Measurements from ENCODE around the gene DUSP15. TPM values are rescaled to one million over a fixed set of nuclear protein-coding genes. Genes with fewer than 3 reads are reported as not detected.

Gene DUSP15
- total and polyA plus RNA-seq, 2 of the 4 experiments (the other 2 are of a cell fraction): not detected

- no peak for TF ChIP-seq ELK1 (IDR thresholded peaks at IDR 0.05; ENCODE audit: borderline replicate concordance, low read depth, low read length)
Observed at GRCh38 chr20:31863296-31864085, 6.8 kb downstream of the DUSP15 start (continued).

DNA sequence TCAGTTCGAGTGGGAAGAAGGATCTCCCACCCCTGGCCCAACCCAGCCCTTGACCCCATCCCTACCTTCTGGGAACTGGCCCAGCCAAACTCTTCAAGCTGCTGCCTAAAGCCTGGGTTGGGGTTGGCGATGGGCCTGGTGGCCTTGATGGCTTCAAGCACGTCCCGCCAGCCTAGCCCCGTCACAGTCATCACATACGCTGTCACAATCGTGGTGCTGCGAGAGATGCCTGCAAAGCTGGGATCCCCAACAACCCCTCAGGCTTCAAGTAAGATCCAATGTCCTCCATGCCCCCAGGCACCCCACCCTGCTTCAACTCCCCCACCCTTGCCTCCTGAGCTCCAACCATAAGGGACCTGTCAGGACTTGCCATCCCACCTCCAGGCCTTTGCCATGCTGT, 7.8 kb downstream of the DUSP15 start:
- Histone ChIP-seq H3K4ac (ENCODE audit: low read depth, low read length) (no peak overlapping the region), H2AK5ac (ENCODE audit: low read depth, low read length) (no peak overlapping the region), H3K9ac (ENCODE audit: low read depth, low read length) (no peak overlapping the region), H4K91ac (ENCODE audit: insufficient read depth, low read depth, low read length) (no peak overlapping the region), H4K20me1 (ENCODE audit: insufficient read depth, low read length) (no peaks in the 10 kb centered on the region), H4K5ac (ENCODE audit: low read depth, low read length) (no peak overlapping the region), H2BK5ac (ENCODE audit: low read depth, low read length, poor library complexity, severe bottlenecking) (no peak overlapping the region), H3K27ac (ENCODE audit: insufficient read depth, low read length) (no peak overlapping the region), H3K9me1 (ENCODE audit: insufficient read depth, low read length) (no peaks in the 10 kb centered on the region; the same call in 1 of the 2 replicates), H2BK120ac (ENCODE audit: low read depth, low read length) (no peak overlapping the region), H3K4me1 (ENCODE audit: control insufficient read depth, insufficient read depth, low read length) (peaks cover 2% of the 10 kb centered on the region; the same call in 1 of the 2 replicates), H3K27me3 (ENCODE audit: control insufficient read depth, insufficient read depth, low read length) (peaks cover 84% of the 10 kb centered on the region), H2AK9ac (replicated peaks; ENCODE audit: low read depth, low read length, poor library complexity) (no peak overlapping the region), H4K8ac (ENCODE audit: low read depth in 2 of 2, low read length in 2 of 2) (no peak overlapping the region), H3K14ac (replicated peaks; ENCODE audit: low read depth, low read length) (no peak overlapping the region), H3K9me3 (ENCODE audit: control insufficient read depth, insufficient read depth, low read length) (no peaks in the 10 kb centered on the region), H3K79me1 (ENCODE audit: low read depth in 1 of 2, low read length in 2 of 2) (no peaks in the 10 kb centered on the region), H3K36me3 (ENCODE audit: control insufficient read depth, insufficient read depth, low read length) (no peaks in the 10 kb centered on the region), H2AFZ (replicated peaks; ENCODE audit: low read length, poor library complexity) (no peak overlapping the region), H3K4me3 (ENCODE audit: insufficient read depth, low read depth, low read length) (no peak overlapping the region), H3K4me2 (ENCODE audit: low read depth, low read length) (no peak overlapping the region), H2BK20ac (ENCODE audit: low read depth, low read length) (no peak overlapping the region), H3K23ac (ENCODE audit: low read depth, low read length) (no peak overlapping the region), H2BK15ac (ENCODE audit: low read depth, low read length) (no peak overlapping the region), H3K56ac (ENCODE audit: extremely low read depth, insufficient read depth, low read length) (no peak overlapping the region), H3K18ac (ENCODE audit: low read depth, low read length) (no peak overlapping the region)
- DNase-seq: no peak
- in situ Hi-C loops (cut with MboI; ENCODE audit: low sequenced_read_pairs): no loop called here
- intact Hi-C loops (cut with micrococcal nuclease): no loop called here
- dilution Hi-C loops (cut with HindIII; ENCODE audit: low sequenced_read_pairs, unreplicated experiment): no loop called here
- CTCF ChIA-PET: interaction anchor here (1.1 kb wide), 1 partner anchor 16 kb away, joined by 5 read pairs; no protein-coding TSS in a partner anchor
- WGBS, 2 experiments (ENCODE audit: extremely low coverage in 2 of 2, insufficient read length in 1 of 2): 83% methylated on average over 7 of the region's 8 CpGs; no CpG with 5 or more reads in 1 of the 2 experiments
- POLR2A ChIA-PET (ENCODE audit: unreplicated experiment): no interaction called here
- ATAC-seq (ENCODE audit: low read depth): no peak
- no TSS peak for BruUV-seq (replicated peaks)
- no peak for TF ChIP-seq MAZ (IDR thresholded peaks at IDR 0.05; ENCODE audit: borderline replicate concordance, low read depth, low read length)
- TF ChIP-seq NFE2L2 (IDR thresholded peaks at IDR 0.05; ENCODE audit: low read depth, low read length): no peak
- TF ChIP-seq SMC3 (IDR thresholded peaks at IDR 0.05; ENCODE audit: low read depth, low read length): no peak
- no peak for TF ChIP-seq RCOR1 (IDR thresholded peaks at IDR 0.05; ENCODE audit: insufficient replicate concordance, low read length)
- TF ChIP-seq RFX5 (IDR thresholded peaks at IDR 0.05; ENCODE audit: low read depth, low read length): no peak
- no peak for TF ChIP-seq CEBPB (IDR thresholded peaks at IDR 0.05; ENCODE audit: low read depth, low read length)
- TF ChIP-seq ELK1 (IDR thresholded peaks at IDR 0.05; ENCODE audit: borderline replicate concordance, low read depth, low read length): no peak
- no peak for TF ChIP-seq MAFK (IDR thresholded peaks at IDR 0.05; ENCODE audit: low read depth, low read length)
- no peak for TF ChIP-seq CHD1 (IDR thresholded peaks at IDR 0.05; ENCODE audit: low read depth, low read length)
- no peak for TF ChIP-seq FOS (IDR thresholded peaks at IDR 0.05; ENCODE audit: low read depth, low read length)
- no peak for TF ChIP-seq RAD21 (IDR thresholded peaks at IDR 0.05; ENCODE audit: low read length)
- TF ChIP-seq POLR2A (IDR thresholded peaks at IDR 0.05; ENCODE audit: low read depth, low read length): no peak
